Activated CD8-positive, alpha-beta T cell treated with anti-CD3 and anti-CD28 coated beads, Interleukin-2, amount 10 ng/mL, durations not matched to agents 7 days and 5 days (primary cell): ENCODE results near the gene NKAP. TPM values are rescaled to one million over a fixed set of nuclear protein-coding genes. Genes with fewer than 3 reads are reported as not detected.
"Not testable (repeated sequence)": the region's sequence is repeated elsewhere in the genome, so short reads cannot be mapped to it uniquely, and the experiment has no call there.

Experiments
- ATAC-seq: fragments of 150-1000 bp; cut with Tn5 transposase; one replicate; pipeline ENCODE4 v1.10.0; 2021; ENCODE audit warnings: moderate library complexity
- CTCF ChIA-PET: fragments of 350-600 bp; sonication (Branson Sonifier 250); formaldehyde crosslinking; loops from one replicate; lab custom pipeline; 2021; ENCODE audit warnings: antibody characterized with exemption; lab: Charles Lee
- POLR2A ChIA-PET: fragments of 350-600 bp; sonication (Branson Sonifier 250); formaldehyde crosslinking; loops from one replicate; lab custom pipeline; 2021; ENCODE audit warnings: antibody characterized with exemption; lab: Charles Lee
- DNase-seq: peaks from one replicate; pipeline ENCODE4 v3.0.0-alpha.2; 2020
- H3K27ac Mint-ChIP-seq: one replicate; pipeline ENCODE4 v1.8.0; 2021; ENCODE audit warnings: mild to moderate bottlenecking, mixed read lengths
- H3K27me3 Mint-ChIP-seq: one replicate; pipeline ENCODE4 v1.8.0; 2021; ENCODE audit warnings: low read depth, mixed read lengths
- H3K36me3 Mint-ChIP-seq: one replicate; pipeline ENCODE4 v1.8.0; 2021; ENCODE audit warnings: low read depth, mixed read lengths
- H3K4me1 Mint-ChIP-seq: one replicate; pipeline ENCODE4 v1.8.0; 2021; ENCODE audit warnings: low read depth, mixed read lengths
- H3K4me3 Mint-ChIP-seq: one replicate; pipeline ENCODE4 v1.8.0; 2021; ENCODE audit warnings: mild to moderate bottlenecking, mixed read lengths
- H3K9me3 Mint-ChIP-seq: one replicate; pipeline ENCODE4 v1.8.0; 2022; ENCODE audit warnings: mixed read lengths; ENCODE audit not compliant: insufficient read depth
- total RNA-seq, 2 experiments: library from RNA; stranded (reverse); gene quantifications; one replicate each; pipeline ENCODE4 v1.2.3, GENCODE V29; 2021

NKAP gene
- total RNA-seq, 2 experiments from 2014 or later, result 6.5 to 7.6 TPM

GRCh38 chrX:119970574-119970973 is 27.0 kb upstream of the NKAP start:
- ChIA-PET POLR2A (no interaction called here), CTCF (no interaction called here)
- H3K4me1 Mint-ChIP-seq, result no peaks in the 10 kb centered on the region
- peaks cover 3% of the 10 kb centered on the region for H3K27me3 Mint-ChIP-seq
- DNase-seq, result no peak
- no peak overlapping the region for H3K27ac Mint-ChIP-seq
- no peaks in the 10 kb centered on the region for H3K9me3 Mint-ChIP-seq
- H3K4me3 Mint-ChIP-seq, result no peak overlapping the region
- no peaks in the 10 kb centered on the region for H3K36me3 Mint-ChIP-seq
- no peak for ATAC-seq

DNA sequence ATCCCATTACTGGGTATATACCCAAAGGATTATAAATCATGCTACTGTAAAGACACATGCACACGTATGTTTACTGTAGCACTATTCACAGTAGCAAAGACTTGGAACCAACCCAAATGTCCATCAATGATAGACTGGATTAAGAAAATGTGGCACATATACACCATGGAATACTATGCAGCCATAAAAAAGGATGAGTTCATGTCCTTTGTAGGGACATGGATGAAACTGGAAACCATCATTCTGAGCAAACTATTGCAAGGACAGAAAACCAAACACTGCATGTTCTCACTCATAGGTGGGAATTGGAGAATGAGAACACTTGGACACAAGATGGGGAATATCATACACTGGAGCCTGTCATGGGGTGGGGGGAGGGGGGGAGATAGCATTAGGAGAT is 23.3 kb upstream of the NKAP start:
- H3K4me3 Mint-ChIP-seq, H3K36me3 Mint-ChIP-seq, DNase-seq, H3K4me1 Mint-ChIP-seq, H3K9me3 Mint-ChIP-seq, ATAC-seq, CTCF ChIA-PET, H3K27ac Mint-ChIP-seq, POLR2A ChIA-PET: not testable (repeated sequence)
- peaks cover 17% of the 10 kb centered on the region for H3K27me3 Mint-ChIP-seq

GRCh38 chrX:119960625-119961024 is 17.1 kb upstream of the NKAP start:
- ChIA-PET POLR2A (no interaction called here), CTCF (interaction anchor here (1.0 kb wide), 1 partner anchor 290 kb away, joined by 3 read pairs; the partner anchor contains the start of gene ZBTB33)
- Mint-ChIP-seq H3K4me1 (peaks cover 15% of the 10 kb centered on the region), H3K27me3 (peaks cover 32% of the 10 kb centered on the region), H3K4me3 (no peak overlapping the region), H3K9me3 (no peaks in the 10 kb centered on the region), H3K27ac (no peak overlapping the region), H3K36me3 (no peaks in the 10 kb centered on the region)
- no peak for ATAC-seq
- DNase-seq, result no peak

DNA sequence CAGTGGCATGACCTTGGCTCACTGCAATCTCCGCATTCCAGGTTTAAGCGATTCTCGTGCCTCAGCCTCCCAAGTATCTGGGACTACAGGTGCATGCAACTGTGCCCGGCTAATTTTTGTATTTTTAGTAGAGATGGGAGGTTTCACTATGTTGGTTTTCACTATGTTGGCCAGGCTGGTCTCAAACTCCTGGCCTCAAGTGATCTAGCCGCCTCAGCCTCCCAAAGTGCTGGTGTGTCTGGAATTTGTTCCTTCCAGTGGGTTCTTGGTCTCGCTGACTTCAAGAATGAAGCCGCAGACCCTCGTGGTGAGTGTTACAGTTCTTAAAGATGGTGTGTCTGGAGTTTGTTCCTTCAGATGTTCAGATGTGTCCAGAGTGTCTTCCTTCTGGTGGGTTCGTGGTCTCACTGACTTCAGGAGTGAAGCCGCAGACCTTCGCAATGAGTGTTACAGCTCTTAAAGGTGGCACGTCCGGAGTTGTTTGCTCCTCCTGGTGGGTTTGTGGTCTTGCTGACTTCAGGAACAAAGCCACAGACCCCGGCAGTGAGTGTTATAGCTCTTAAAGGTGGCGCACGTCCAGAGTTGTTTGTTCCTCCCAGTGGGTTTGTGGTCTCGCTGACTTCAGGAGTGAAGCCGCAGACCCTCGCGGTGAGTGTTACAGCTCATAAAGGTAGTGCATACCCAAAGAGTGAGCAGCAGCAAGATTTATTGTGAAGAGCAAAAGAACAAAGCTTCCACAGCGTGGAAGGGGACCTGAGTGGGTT is 12.4 kb upstream of the NKAP start:
- H3K4me3 Mint-ChIP-seq, result peak overlapping the region; percentile 31
- CTCF ChIA-PET, result interaction anchor here (0.9 to 1.3 kb wide), 2 partner anchors 11 to 295 kb away, joined by 3 read pairs; partner anchors contain the start of gene ZBTB33

DNA sequence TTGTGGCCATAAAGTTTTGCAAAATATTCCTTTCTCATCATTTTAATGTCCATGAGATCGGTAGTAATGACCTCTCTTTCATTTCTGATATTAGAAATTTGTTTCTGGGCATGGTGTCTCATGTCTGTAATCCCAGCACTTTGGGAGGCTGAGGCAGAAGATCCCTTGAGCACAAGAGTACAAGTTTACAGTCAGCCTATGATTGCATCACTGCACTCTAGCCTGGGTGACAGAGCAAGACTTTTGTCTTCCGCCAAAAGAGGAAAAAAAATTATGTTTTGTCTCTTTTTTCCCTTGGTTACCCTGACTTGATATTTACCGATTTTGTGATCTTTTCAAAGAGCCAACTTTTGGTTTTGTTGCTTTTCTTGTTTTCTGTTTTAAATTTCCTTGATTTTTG is 10.8 kb upstream of the NKAP start:
- CTCF ChIA-PET, result no interaction called here
- Mint-ChIP-seq H3K27me3 (peaks cover 37% of the 10 kb centered on the region), H3K4me1 (peaks cover 28% of the 10 kb centered on the region), H3K36me3 (no peaks in the 10 kb centered on the region), H3K9me3 (no peaks in the 10 kb centered on the region), H3K4me3 (no peak overlapping the region), H3K27ac (no peak overlapping the region)
- POLR2A ChIA-PET, result no interaction called here
- ATAC-seq (no peak), DNase-seq (no peak)

More for the DNA sequence above, 12.4 kb upstream of the NKAP start:
- H3K27me3 Mint-ChIP-seq, result peaks cover 43% of the 10 kb centered on the region
- H3K36me3 Mint-ChIP-seq, POLR2A ChIA-PET, H3K9me3 Mint-ChIP-seq: not testable (repeated sequence)
- peak overlapping the region; percentile 57 for H3K27ac Mint-ChIP-seq
- peaks cover 28% of the 10 kb centered on the region for H3K4me1 Mint-ChIP-seq
- ATAC-seq (peak; percentile 91), DNase-seq (peak; percentile 83)

DNA sequence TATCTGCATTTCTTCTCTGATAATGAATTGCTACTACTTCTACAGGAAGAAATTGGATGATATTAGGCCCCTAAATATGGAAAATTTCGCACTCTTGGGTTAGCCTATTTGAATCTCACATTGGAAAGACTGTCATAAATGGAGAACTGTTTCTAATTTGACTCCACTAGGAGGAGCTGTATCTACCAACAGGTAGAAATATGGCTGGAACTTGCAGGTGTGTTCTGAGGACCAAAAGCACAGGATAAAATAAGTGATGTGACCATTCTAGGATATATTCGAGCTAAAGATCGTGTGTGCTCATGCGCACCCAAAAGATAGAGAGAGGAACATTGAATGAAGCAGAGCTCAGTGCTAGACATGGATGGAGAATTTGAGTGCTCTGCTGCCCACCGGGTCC is 4.8 kb upstream of the NKAP start:
- Mint-ChIP-seq H3K27me3 (peaks cover 19% of the 10 kb centered on the region), H3K4me1 (peaks cover 8% of the 10 kb centered on the region), H3K27ac (no peak overlapping the region), H3K36me3 (no peaks in the 10 kb centered on the region), H3K9me3 (no peaks in the 10 kb centered on the region), H3K4me3 (no peak overlapping the region)
- ChIA-PET CTCF (no interaction called here), POLR2A (no interaction called here)
- ATAC-seq, result no peak
- no peak for DNase-seq

- H3K27ac Mint-ChIP-seq, result no peak overlapping the region
- CTCF ChIA-PET, result interaction anchor here (1.1 kb wide), 1 partner anchor 11 kb away, joined by 3 read pairs; no protein-coding TSS in a partner anchor
- ATAC-seq (no peak), DNase-seq (no peak)
- H3K4me3 Mint-ChIP-seq, result no peak overlapping the region
- H3K27me3 Mint-ChIP-seq, result peaks cover 7% of the 10 kb centered on the region
- H3K4me1 Mint-ChIP-seq, result peaks cover 23% of the 10 kb centered on the region
- POLR2A ChIA-PET, result no interaction called here
- peaks cover 3% of the 10 kb centered on the region for H3K36me3 Mint-ChIP-seq
- no peaks in the 10 kb centered on the region for H3K9me3 Mint-ChIP-seq
Measured at GRCh38 chrX:119945481-119945880, 1.9 kb upstream of the NKAP start.

GRCh38 chrX:119942831-119943184 is 743 bp downstream of the NKAP start:
- peak; percentile 18 for ATAC-seq
- peak overlapping the region; percentile 95 for H3K4me3 Mint-ChIP-seq
- POLR2A ChIA-PET, result no interaction called here

DNA sequence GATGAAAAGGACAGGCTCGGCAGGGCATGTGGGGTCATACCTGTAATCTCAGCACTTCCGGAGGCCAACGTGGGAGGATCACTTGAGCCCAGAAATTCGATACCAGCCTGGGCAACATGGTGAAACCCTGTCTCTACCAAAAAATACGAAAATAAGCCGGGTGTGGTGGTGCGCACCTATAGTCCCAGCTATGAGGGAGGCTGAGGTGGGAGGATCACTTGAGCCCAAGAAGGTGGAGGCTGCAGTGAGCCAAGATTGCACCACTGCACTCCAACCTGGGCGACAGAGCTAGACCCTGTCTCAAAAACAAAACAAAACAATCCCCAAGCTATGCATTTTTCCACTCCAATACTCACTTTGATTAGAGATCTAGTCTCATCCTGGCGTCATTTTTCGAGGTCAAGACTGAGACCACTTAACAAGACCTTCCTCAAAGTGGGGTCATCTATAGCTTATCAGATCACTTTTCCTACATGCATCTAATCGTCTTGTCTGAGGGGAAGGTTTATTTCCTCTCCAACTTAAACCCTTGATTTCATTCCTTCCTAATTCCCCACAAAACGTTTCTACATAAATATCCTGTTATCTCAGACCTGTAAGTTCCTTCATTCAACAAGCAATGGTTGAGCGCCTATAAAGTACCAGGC is 1.3 kb downstream of the NKAP start:
- no peaks in the 10 kb centered on the region for H3K9me3 Mint-ChIP-seq
- peak overlapping the region; percentile 97 for H3K27ac Mint-ChIP-seq
- DNase-seq (no peak), ATAC-seq (no peak)
- H3K36me3 Mint-ChIP-seq, result peaks cover 3% of the 10 kb centered on the region
- H3K4me3 Mint-ChIP-seq, result peak overlapping the region; percentile 95
- H3K27me3 Mint-ChIP-seq, result no peaks in the 10 kb centered on the region
- H3K4me1 Mint-ChIP-seq, result peaks cover 22% of the 10 kb centered on the region
- POLR2A ChIA-PET, result no interaction called here
- CTCF ChIA-PET, result interaction anchor here (0.9 kb wide), 1 partner anchor 12 kb away, joined by 3 read pairs; no protein-coding TSS in a partner anchor

More at GRCh38 chrX:119942831-119943184, 743 bp downstream of the NKAP start:
- DNase-seq, result peak; percentile 24
- no peaks in the 10 kb centered on the region for H3K9me3 Mint-ChIP-seq
- H3K27ac Mint-ChIP-seq, result peak overlapping the region; percentile 97
- CTCF ChIA-PET, result interaction anchor here (0.9 kb wide), 1 partner anchor 13 kb away, joined by 3 read pairs; no protein-coding TSS in a partner anchor
- peaks cover 3% of the 10 kb centered on the region for H3K36me3 Mint-ChIP-seq
- peaks cover 22% of the 10 kb centered on the region for H3K4me1 Mint-ChIP-seq
- H3K27me3 Mint-ChIP-seq, result no peaks in the 10 kb centered on the region

GRCh38 chrX:119941336-119941735 is 2.2 kb downstream of the NKAP start:
- DNase-seq (no peak), ATAC-seq (no peak)
- Mint-ChIP-seq H3K27me3 (no peaks in the 10 kb centered on the region), H3K4me3 (no peak overlapping the region), H3K27ac (no peak overlapping the region), H3K4me1 (peaks cover 22% of the 10 kb centered on the region), H3K36me3 (peaks cover 3% of the 10 kb centered on the region), H3K9me3 (no peaks in the 10 kb centered on the region)
- CTCF ChIA-PET, result no interaction called here
- POLR2A ChIA-PET, result no interaction called here

DNA sequence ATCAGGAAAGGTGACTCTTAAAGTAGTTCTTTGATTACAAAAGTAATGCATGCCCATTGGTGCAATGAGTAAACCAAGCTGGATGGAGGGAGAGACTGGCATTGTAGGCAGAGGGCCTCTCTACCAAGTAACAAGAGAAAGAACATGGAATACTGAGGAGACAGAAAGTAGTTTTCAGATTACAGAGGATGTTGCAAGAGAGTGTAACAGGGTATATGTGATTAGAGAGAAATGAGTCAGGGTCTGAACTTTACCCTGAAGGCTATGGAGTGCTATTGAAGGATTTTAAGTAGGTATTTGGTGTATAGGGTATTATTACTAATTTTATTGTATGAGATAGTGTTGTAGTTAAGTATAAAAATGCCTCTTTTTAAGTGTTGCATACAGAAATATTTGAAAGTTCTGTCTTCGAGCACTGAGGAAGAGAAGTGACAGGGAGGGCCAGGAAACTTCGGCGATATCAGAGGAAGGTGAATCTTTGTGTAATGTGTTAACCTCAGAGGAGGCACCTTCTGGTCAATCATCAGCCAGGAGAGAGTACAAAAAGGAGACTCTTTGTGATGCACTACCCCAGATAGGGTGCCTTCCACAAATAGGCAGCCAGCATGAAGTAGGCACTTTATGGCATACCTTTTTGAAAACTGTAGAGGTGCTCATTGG is 8.2 kb downstream of the NKAP start:
- Mint-ChIP-seq H3K27ac (no peak overlapping the region), H3K27me3 (no peaks in the 10 kb centered on the region), H3K4me3 (no peak overlapping the region), H3K9me3 (no peaks in the 10 kb centered on the region), H3K36me3 (peaks cover 10% of the 10 kb centered on the region), H3K4me1 (no peaks in the 10 kb centered on the region)
- POLR2A ChIA-PET, result no interaction called here
- DNase-seq (no peak), ATAC-seq (no peak)
- CTCF ChIA-PET, result no interaction called here

GRCh38 chrX:119922391-119922790 is 21.2 kb downstream of the NKAP start:
- H3K4me1 Mint-ChIP-seq, H3K27ac Mint-ChIP-seq, H3K9me3 Mint-ChIP-seq, H3K4me3 Mint-ChIP-seq, CTCF ChIA-PET, ATAC-seq, DNase-seq, POLR2A ChIA-PET, H3K27me3 Mint-ChIP-seq: not testable (repeated sequence)
- peaks cover 10% of the 10 kb centered on the region for H3K36me3 Mint-ChIP-seq
